ENCODE measurements around the gene CLDN17.

Gene CLDN17

GRCh38 chr21:30166705-30167104, at the start of gene CLDN17:
Gene CLDN17 (minus strand): TSS chr21:30166805. CDS start chr21:30166617, 188 bp downstream.
- POLR2A ChIA-PET, result no interaction called here
- CTCF ChIA-PET, result interaction anchor here (0.7 kb wide), 1 partner anchor 585 kb away, joined by 4 read pairs; no protein-coding TSS in a partner anchor
- DNase-seq (ENCODE audit: extremely low spot score), result no peak
- TF ChIP-seq FOXM1 (IDR thresholded peaks at IDR 0.05; ENCODE audit: borderline replicate concordance) (no peak), NFRKB (IDR thresholded peaks at IDR 0.05) (no peak), FOXK2 (IDR thresholded peaks at IDR 0.05) (no peak), BHLHE40 (IDR thresholded peaks at IDR 0.05; ENCODE audit: borderline replicate concordance) (no peak), PKNOX1 (IDR thresholded peaks at IDR 0.05) (no peak), ELF4 (IDR thresholded peaks at IDR 0.05) (no peak), L3MBTL2 (conservative IDR thresholded peaks at IDR 0.05) (no peak), ARNT (IDR thresholded peaks at IDR 0.05) (no peak), FOXA1 (IDR thresholded peaks at IDR 0.05) (no peak), SUZ12 (IDR thresholded peaks at IDR 0.05) (no peak), ZNF384 (IDR thresholded peaks at IDR 0.05) (no peak), HDGF (IDR thresholded peaks at IDR 0.05; ENCODE audit: borderline replicate concordance) (no peak), CTBP1 (IDR thresholded peaks at IDR 0.05; ENCODE audit: borderline replicate concordance) (no peak), LEF1 (IDR thresholded peaks at IDR 0.05; ENCODE audit: borderline replicate concordance) (no peak), TARDBP (IDR thresholded peaks at IDR 0.05) (no peak), SP1 (IDR thresholded peaks at IDR 0.05) (no peak)

- ChIA-PET POLR2A (no interaction called here), CTCF (no interaction called here)
- DNase-seq (ENCODE audit: extremely low spot score), result no peak
- TF ChIP-seq ARNT (IDR thresholded peaks at IDR 0.05), result no peak
- TF ChIP-seq PKNOX1 (IDR thresholded peaks at IDR 0.05), result no peak
- no peak for TF ChIP-seq FOXA1 (IDR thresholded peaks at IDR 0.05)
- TF ChIP-seq LEF1 (IDR thresholded peaks at IDR 0.05; ENCODE audit: borderline replicate concordance), result no peak
- no peak for TF ChIP-seq ZNF384 (IDR thresholded peaks at IDR 0.05)
- no peak for TF ChIP-seq SP1 (IDR thresholded peaks at IDR 0.05)
- no peak for TF ChIP-seq BHLHE40 (IDR thresholded peaks at IDR 0.05; ENCODE audit: borderline replicate concordance)
- TF ChIP-seq ELF4 (IDR thresholded peaks at IDR 0.05), result no peak
- no peak for TF ChIP-seq FOXM1 (IDR thresholded peaks at IDR 0.05; ENCODE audit: borderline replicate concordance)
Measured at GRCh38 chr21:30216041-30216723, 49.6 kb upstream of the CLDN17 start, which contains the start of gene CLDN8. Gene CLDN8 (minus strand): TSS chr21:30216097. CDS start chr21:30215925, 172 bp downstream.

GRCh38 chr21:30211071-30211470, 44.5 kb upstream of the CLDN17 start:
- ChIA-PET POLR2A (no interaction called here), CTCF (no interaction called here)
- DNase-seq (ENCODE audit: extremely low spot score), result no peak
- TF ChIP-seq FOXK2 (IDR thresholded peaks at IDR 0.05) (no peak), ARNT (IDR thresholded peaks at IDR 0.05) (no peak), ELF4 (IDR thresholded peaks at IDR 0.05) (no peak), SP1 (IDR thresholded peaks at IDR 0.05) (no peak), CTBP1 (IDR thresholded peaks at IDR 0.05; ENCODE audit: borderline replicate concordance) (no peak), NFRKB (IDR thresholded peaks at IDR 0.05) (no peak), LEF1 (IDR thresholded peaks at IDR 0.05; ENCODE audit: borderline replicate concordance) (no peak), L3MBTL2 (conservative IDR thresholded peaks at IDR 0.05) (no peak), ZNF384 (IDR thresholded peaks at IDR 0.05) (no peak), FOXM1 (IDR thresholded peaks at IDR 0.05; ENCODE audit: borderline replicate concordance) (no peak), BHLHE40 (IDR thresholded peaks at IDR 0.05; ENCODE audit: borderline replicate concordance) (no peak), PKNOX1 (IDR thresholded peaks at IDR 0.05) (no peak)

- ChIA-PET CTCF (no interaction called here), POLR2A (no interaction called here)
- TF ChIP-seq L3MBTL2 (conservative IDR thresholded peaks at IDR 0.05), result no peak
- no peak for TF ChIP-seq TARDBP (IDR thresholded peaks at IDR 0.05)
- TF ChIP-seq ARNT (IDR thresholded peaks at IDR 0.05), result no peak
- no peak for TF ChIP-seq SP1 (IDR thresholded peaks at IDR 0.05)
- no peak for TF ChIP-seq ELF4 (IDR thresholded peaks at IDR 0.05)
- TF ChIP-seq CTBP1 (IDR thresholded peaks at IDR 0.05; ENCODE audit: borderline replicate concordance), result no peak
- TF ChIP-seq HDGF (IDR thresholded peaks at IDR 0.05; ENCODE audit: borderline replicate concordance), result no peak
- no peak for TF ChIP-seq NFRKB (IDR thresholded peaks at IDR 0.05)
- TF ChIP-seq FOXM1 (IDR thresholded peaks at IDR 0.05; ENCODE audit: borderline replicate concordance), result no peak
- no peak for TF ChIP-seq BHLHE40 (IDR thresholded peaks at IDR 0.05; ENCODE audit: borderline replicate concordance)
- TF ChIP-seq FOXA1 (IDR thresholded peaks at IDR 0.05), result no peak
- TF ChIP-seq LEF1 (IDR thresholded peaks at IDR 0.05; ENCODE audit: borderline replicate concordance), result no peak
- no peak for TF ChIP-seq PKNOX1 (IDR thresholded peaks at IDR 0.05)
- no peak for TF ChIP-seq FOXK2 (IDR thresholded peaks at IDR 0.05)
- TF ChIP-seq SUZ12 (IDR thresholded peaks at IDR 0.05), result no peak
- TF ChIP-seq ZNF384 (IDR thresholded peaks at IDR 0.05), result no peak
- DNase-seq (ENCODE audit: extremely low spot score), result no peak
Measured at GRCh38 chr21:30209601-30210000, 43.0 kb upstream of the CLDN17 start.

- TF ChIP-seq FOXK2 (IDR thresholded peaks at IDR 0.05), result no peak
- TF ChIP-seq FOXA1 (IDR thresholded peaks at IDR 0.05), result no peak
- no peak for TF ChIP-seq LEF1 (IDR thresholded peaks at IDR 0.05; ENCODE audit: borderline replicate concordance)
- no peak for TF ChIP-seq ZNF384 (IDR thresholded peaks at IDR 0.05)
- no peak for TF ChIP-seq NFRKB (IDR thresholded peaks at IDR 0.05)
- no peak for TF ChIP-seq SUZ12 (IDR thresholded peaks at IDR 0.05)
- no peak for TF ChIP-seq FOXM1 (IDR thresholded peaks at IDR 0.05; ENCODE audit: borderline replicate concordance)
- TF ChIP-seq HDGF (IDR thresholded peaks at IDR 0.05; ENCODE audit: borderline replicate concordance), result no peak
- TF ChIP-seq SP1 (IDR thresholded peaks at IDR 0.05), result no peak
- TF ChIP-seq PKNOX1 (IDR thresholded peaks at IDR 0.05), result no peak
- TF ChIP-seq TARDBP (IDR thresholded peaks at IDR 0.05), result no peak
- no peak for TF ChIP-seq L3MBTL2 (conservative IDR thresholded peaks at IDR 0.05)
- TF ChIP-seq CTBP1 (IDR thresholded peaks at IDR 0.05; ENCODE audit: borderline replicate concordance), result no peak
- TF ChIP-seq ARNT (IDR thresholded peaks at IDR 0.05), result no peak
- TF ChIP-seq ELF4 (IDR thresholded peaks at IDR 0.05), result no peak
- TF ChIP-seq BHLHE40 (IDR thresholded peaks at IDR 0.05; ENCODE audit: borderline replicate concordance), result no peak
- ChIA-PET CTCF (no interaction called here), POLR2A (no interaction called here)
- no peak for DNase-seq (ENCODE audit: extremely low spot score)
Measured at GRCh38 chr21:30207252-30207579, 40.6 kb upstream of the CLDN17 start.

Data from HEK293T (cell line).